Measurements from ENCODE around the gene CCND3. TPM values are rescaled to one million over a fixed set of nuclear protein-coding genes. Genes with fewer than 3 reads are reported as not detected.

The CCND3 gene
- total RNA-seq, 1 donor from 2014 or later, result 33.5 TPM

GRCh38 chr6:41892921-41893564 lies 48.6 kb downstream of the CCND3 start:
- DNase-seq (ENCODE audit: low spot score), result no peak
- intact Hi-C loops (cut with DNase I), result no loop called here

- intact Hi-C loops (cut with DNase I), result no loop called here
Observed at GRCh38 chr6:41887331-41887751, 54.3 kb downstream of the CCND3 start.

GRCh38 chr6:41885930-41886329 lies 55.7 kb downstream of the CCND3 start:
- intact Hi-C loops (cut with DNase I), result no loop called here
- DNase-seq (ENCODE audit: low spot score), result no peak

More at GRCh38 chr6:41887331-41887751, 54.3 kb downstream of the CCND3 start:
- DNase-seq (ENCODE audit: low spot score), result no peak

- intact Hi-C loops (cut with DNase I), result no loop called here
- DNase-seq (ENCODE audit: low spot score), result no peak
Observed at GRCh38 chr6:41884957-41885356, 56.7 kb downstream of the CCND3 start.

Other genes with a start within 250 kb of the CCND3 start
- 45.6 TPM for gene TFEB, start 206.2 kb downstream of the CCND3 start, total RNA-seq
- gene PGC, start 194.4 kb downstream of the CCND3 start, total RNA-seq, result not detected
- gene FRS3, start 161.9 kb downstream of the CCND3 start, total RNA-seq, result 5.7 TPM
- gene PRICKLE4, start 161.0 kb downstream of the CCND3 start, total RNA-seq, result 1.7 TPM
- gene TOMM6, start 154.1 kb downstream of the CCND3 start, total RNA-seq, result 127 TPM
- 1.7 TPM for gene USP49, start 46.4 kb downstream of the CCND3 start, total RNA-seq
- 16.5 TPM for gene MED20, start 20.7 kb downstream of the CCND3 start, total RNA-seq
- gene BYSL, start 20.3 kb downstream of the CCND3 start, total RNA-seq, result 11.3 TPM
- 22.3 TPM for gene TAF8, start 108.7 kb upstream of the CCND3 start, total RNA-seq
- 1.3 TPM for gene C6orf132, start 200.8 kb upstream of the CCND3 start, total RNA-seq
- not detected for gene GUCA1A, start 231.6 kb upstream of the CCND3 start, total RNA-seq